Chondrocyte (in vitro differentiated cells): ENCODE data around the gene ZSWIM7. TPM values are rescaled to one million over a fixed set of nuclear protein-coding genes. Genes with fewer than 3 reads are reported as not detected.

Experiments used
- DNase-seq: peaks from one replicate; pipeline ENCODE4 v3.0.0; 2021; ENCODE audit warnings: mixed read lengths, low spot score
- H3K27ac Mint-ChIP-seq: one replicate; pipeline ENCODE4 v1.8.0; 2021; ENCODE audit warnings: mild to moderate bottlenecking, moderate library complexity, mixed read lengths; ENCODE audit not compliant: unreplicated experiment
- H3K27me3 Mint-ChIP-seq: 2 replicates; pipeline ENCODE4 v1.8.0; 2021; ENCODE audit warnings: low read depth, mixed read lengths
- H3K36me3 Mint-ChIP-seq: 2 replicates; pipeline ENCODE4 v1.8.0; 2021; ENCODE audit warnings: low read depth, mixed read lengths
- H3K4me1 Mint-ChIP-seq: 2 replicates; pipeline ENCODE4 v1.8.0; 2021; ENCODE audit warnings: low read depth, mild to moderate bottlenecking, mixed read lengths
- H3K4me3 Mint-ChIP-seq: one replicate; pipeline ENCODE4 v1.8.0; 2021; ENCODE audit warnings: mild to moderate bottlenecking, moderate library complexity, mixed read lengths; ENCODE audit not compliant: unreplicated experiment
- H3K9me3 Mint-ChIP-seq: 2 replicates; pipeline ENCODE4 v1.8.0; 2021; ENCODE audit warnings: low read depth, mixed read lengths
- CTCF ChIP-seq: fragments of 200-600 bp; sonication (generic); IDR thresholded peaks from 2 replicates; pipeline ENCODE4 v1.5.0; 2021; ENCODE audit warnings: antibody characterized with exemption, mild to moderate bottlenecking, moderate library complexity
- total RNA-seq: library from RNA; stranded (reverse); gene quantifications from 3 replicates; pipeline ENCODE4 v1.2.1, GENCODE V29; 2021

The ZSWIM7 gene
- total RNA-seq, 1 donor from 2014 or later = 16.7 TPM

GRCh38 chr17:15945527-15946191, 53.8 kb downstream of the ZSWIM7 start:
- Mint-ChIP-seq H3K27ac (peak overlapping the region; percentile 71), H3K9me3 (no peaks in the 10 kb centered on the region), H3K27me3 (no peaks in the 10 kb centered on the region), H3K36me3 (peaks cover 1% of the 10 kb centered on the region), H3K4me1 (peaks cover 28% of the 10 kb centered on the region), H3K4me3 (peak overlapping the region; percentile 77)
- TF ChIP-seq CTCF = no peak
- no peak for DNase-seq

GRCh38 chr17:15944759-15945526, 54.6 kb downstream of the ZSWIM7 start, which contains the start of gene ADORA2B:
Gene ADORA2B, plus strand, starts transcription at chr17:15945130. Its CDS starts 119 bp downstream, at chr17:15945249.
- Mint-ChIP-seq H3K36me3 (no peaks in the 10 kb centered on the region), H3K4me3 (peak within 1 kb of the TSS; percentile 77), H3K27me3 (no peaks in the 10 kb centered on the region), H3K27ac (peak within 1 kb of the TSS; percentile 71), H3K9me3 (no peaks in the 10 kb centered on the region), H3K4me1 (peaks cover 28% of the 10 kb centered on the region)
- DNase-seq = no peak
- peak; percentile 83 for TF ChIP-seq CTCF

GRCh38 chr17:15943971-15944758, 55.3 kb downstream of the ZSWIM7 start:
- Mint-ChIP-seq H3K4me3 (peak overlapping the region; percentile 73), H3K36me3 (no peaks in the 10 kb centered on the region), H3K27me3 (no peaks in the 10 kb centered on the region), H3K9me3 (no peaks in the 10 kb centered on the region), H3K4me1 (peaks cover 28% of the 10 kb centered on the region), H3K27ac (peak overlapping the region; percentile 13)
- DNase-seq = no peak
- no peak for TF ChIP-seq CTCF

GRCh38 chr17:15942207-15942833, 57.2 kb downstream of the ZSWIM7 start:
- no peaks in the 10 kb centered on the region for H3K36me3 Mint-ChIP-seq
- no peak for DNase-seq
- H3K27ac Mint-ChIP-seq = no peak overlapping the region
- no peaks in the 10 kb centered on the region for H3K9me3 Mint-ChIP-seq
- TF ChIP-seq CTCF = no peak
- no peak overlapping the region for H3K4me3 Mint-ChIP-seq
- no peaks in the 10 kb centered on the region for H3K27me3 Mint-ChIP-seq
- peaks cover 20% of the 10 kb centered on the region for H3K4me1 Mint-ChIP-seq
